GM08714 (cell line): ENCODE results near the gene PIP4K2A.
"Not testable (repeated sequence)": the region's sequence is repeated elsewhere in the genome, so short reads cannot be mapped to it uniquely, and the experiment has no call there.

Source experiments
- H3K4me3 ChIP-seq: fragments of 200-500 bp; sonication (Bioruptor generic); 2 replicates; pipeline ENCODE4 v1.5.1; 2014; ENCODE audit warnings: mild to moderate bottlenecking, low read length, inconsistent platforms
- ZNF274 ChIP-seq: IDR thresholded peaks from 2 replicates; pipeline ENCODE4 v1.6.1; 2012; ENCODE audit warnings: mild to moderate bottlenecking, low read depth, low read length

Gene PIP4K2A

DNA sequence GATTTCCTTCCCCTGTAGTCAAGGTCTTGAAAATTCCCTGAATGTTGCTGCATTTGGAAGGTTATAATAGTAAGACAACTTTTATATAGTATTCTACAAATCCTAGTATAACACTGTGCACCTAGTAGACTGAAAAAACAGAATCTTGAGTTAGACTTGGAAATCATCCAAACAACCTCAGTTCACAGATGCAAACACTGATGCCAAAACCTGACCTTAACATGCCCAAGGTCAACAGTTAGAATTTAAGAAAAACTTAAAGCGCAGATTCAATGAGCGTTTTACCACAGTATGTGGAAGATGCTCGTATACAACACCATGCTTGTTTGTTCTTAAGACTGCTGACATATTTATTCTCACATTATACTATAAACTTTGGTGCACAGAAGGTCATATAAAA is 3.0 kb downstream of the PIP4K2A start:
- no peak for TF ChIP-seq ZNF274
- no peak overlapping the region; the same call in 1 of the 2 replicates for H3K4me3 ChIP-seq

DNA sequence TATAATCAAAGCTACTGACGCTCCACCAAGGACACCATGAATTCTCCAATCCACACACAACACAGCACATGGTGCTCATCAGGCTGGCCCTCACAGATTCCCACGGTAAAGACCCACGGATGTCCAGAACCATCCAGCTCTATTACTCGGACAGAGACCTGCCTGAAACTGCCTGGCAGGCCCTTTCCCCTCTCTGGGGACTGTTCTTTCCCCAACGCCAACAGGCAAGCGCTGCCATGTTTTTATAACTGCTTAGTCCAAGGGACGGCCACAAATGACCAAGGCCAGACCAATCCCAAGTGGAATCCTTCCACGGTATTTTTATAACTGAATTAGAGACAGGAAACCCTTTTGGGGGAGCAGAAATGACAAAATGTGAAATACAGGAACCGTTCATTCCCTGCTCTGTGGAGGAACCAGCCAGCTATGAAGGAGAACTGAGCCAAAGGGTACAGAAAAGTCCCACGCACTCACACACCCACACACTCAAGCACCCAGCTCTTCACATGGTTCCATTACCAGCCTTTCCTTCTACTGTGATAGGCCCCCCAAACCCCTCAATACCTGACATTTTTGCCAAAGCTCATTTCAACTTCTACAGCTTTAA is 4.1 kb downstream of the PIP4K2A start:
- H3K4me3 ChIP-seq = peak overlapping the region; percentile 8; the same call in 1 of the 2 replicates
- TF ChIP-seq ZNF274 = no peak

DNA sequence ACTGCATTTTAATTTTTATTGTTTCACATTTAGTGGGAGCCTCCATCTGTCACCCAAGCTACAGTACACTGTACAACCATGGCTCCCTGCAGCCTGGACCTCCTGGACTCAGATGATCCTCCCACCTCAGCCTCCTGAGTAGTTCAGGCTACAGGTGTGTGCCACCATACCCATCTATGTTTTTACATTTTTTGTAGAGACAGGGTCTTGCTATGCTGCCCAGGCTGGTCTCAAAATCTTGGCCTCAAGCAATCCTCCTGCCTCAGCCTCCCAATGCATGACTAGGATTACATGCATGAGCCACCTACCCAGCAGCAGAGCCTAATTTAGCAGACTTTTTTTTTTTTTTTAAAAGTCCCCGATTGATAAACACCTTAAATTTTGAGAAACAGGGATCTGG is 5.6 kb downstream of the PIP4K2A start:
- no peak for TF ChIP-seq ZNF274
- H3K4me3 ChIP-seq = no peak overlapping the region

DNA sequence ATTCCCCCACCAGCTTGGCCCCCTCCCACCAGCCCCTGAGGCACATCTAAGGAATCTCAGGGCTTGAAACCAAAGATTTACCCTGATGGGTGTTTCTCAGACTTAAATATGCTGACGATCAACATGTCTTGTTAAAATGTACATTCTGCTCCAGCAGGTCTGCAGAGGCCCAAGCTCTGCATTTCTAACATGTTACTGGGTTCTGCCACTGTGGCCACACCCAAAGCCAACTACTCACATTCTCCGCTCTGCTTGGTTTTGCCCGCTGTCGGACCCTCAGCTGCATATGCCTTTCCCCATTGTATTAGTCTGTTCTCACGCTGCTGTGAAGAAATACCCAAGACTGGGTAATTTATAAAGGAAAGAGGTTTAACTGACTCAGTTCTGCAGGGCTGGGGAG is 8.9 kb downstream of the PIP4K2A start:
- no peak for TF ChIP-seq ZNF274
- no peak overlapping the region; the same call in 1 of the 2 replicates for H3K4me3 ChIP-seq

DNA sequence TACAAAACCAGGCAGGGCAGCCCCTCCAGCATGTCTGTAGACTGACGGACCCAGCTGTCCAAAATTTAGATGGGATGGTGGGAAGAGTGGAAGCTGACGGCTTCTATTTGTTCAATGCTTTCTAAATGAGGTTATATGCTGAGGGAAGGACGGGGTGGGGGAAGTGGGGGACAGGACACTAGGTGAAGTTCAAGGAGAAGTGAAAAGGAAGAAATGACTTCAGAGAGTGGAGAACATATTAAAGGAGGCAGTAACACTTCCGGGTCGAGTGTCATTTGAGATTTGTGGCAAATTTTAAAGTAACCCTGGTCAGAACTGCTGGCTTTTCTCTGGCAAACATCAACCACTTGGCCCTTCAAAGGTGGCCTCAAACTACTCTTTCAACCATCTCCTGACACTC is 9.4 kb downstream of the PIP4K2A start:
- TF ChIP-seq ZNF274 = no peak
- H3K4me3 ChIP-seq = peak overlapping the region; percentile 24; the same call in 1 of the 2 replicates

DNA sequence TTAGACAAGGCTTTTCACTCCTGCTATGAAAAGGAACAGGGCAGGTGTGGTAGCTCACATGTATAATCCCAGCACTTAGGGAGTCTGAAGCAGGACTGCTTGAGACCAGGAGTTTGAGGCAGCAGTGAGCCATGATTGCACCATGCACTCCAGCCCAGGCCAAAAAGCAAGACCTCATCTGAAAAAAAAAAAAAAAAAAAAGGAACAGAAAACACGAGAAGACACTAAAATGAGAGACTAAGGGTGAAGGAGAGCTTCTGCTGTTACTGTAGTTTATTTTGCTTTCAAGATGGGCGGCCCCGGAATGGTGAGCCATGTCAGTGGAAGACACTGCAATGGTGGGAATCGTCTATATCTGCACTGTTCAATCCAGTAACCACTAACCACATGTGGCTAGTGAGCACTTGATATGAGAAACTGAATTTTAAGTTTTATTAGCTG is 9.9 kb downstream of the PIP4K2A start:
- no peak for TF ChIP-seq ZNF274
- H3K4me3 ChIP-seq = peak overlapping the region; percentile 24; the same call in 1 of the 2 replicates

DNA sequence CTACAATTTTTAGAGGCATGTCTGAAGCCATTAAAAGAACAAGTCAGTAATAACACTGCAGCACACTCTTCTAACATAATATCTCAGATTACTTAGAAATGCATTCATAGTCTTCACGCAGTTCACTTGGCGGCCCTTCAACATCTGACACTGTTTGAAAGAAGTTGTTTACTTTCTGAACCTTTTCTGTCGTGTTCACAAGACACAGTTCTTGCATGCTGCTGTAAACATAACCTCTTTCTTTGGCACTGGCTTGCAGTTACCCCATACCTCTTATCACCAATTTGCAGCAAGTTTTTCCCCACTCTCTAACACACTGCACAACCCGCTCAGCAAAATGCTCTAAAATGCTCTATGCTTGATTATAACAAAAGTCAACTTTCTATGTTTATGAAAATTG is 12.0 kb downstream of the PIP4K2A start:
- no peak for TF ChIP-seq ZNF274
- no peak overlapping the region for H3K4me3 ChIP-seq

DNA sequence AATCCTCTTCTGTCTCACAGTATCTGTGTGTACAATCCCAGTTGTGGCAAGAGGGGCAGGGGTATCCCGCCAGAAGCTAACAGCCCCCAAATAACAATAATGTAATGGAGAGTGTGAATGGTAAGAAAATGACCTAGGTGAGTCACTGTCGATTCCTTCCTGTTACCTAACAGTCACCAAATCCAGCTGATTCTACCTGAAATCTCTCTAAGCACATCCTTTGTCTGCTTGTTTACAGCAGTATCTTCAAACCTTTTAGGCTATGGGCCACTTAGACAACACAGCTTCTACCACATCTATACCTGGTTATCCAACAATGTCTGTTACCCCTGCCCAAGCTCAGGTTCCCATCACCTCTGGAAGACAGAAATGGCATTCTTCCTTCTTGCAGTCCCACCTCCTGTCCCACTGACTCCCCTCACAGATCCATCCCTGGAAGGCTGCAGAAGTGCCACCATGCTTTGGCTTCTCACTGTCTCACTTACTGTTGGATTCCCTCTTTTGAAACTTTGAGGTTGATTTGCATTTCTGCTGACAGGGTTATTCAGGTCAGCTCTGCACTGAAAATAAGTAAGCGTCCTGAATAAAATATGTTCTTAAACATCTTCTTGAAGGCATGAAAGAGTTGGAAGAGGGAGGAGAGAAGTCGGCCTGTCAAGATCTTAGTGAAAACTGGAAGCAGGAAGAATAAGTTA is 13.1 kb downstream of the PIP4K2A start:
- H3K4me3 ChIP-seq = no peak overlapping the region
- no peak for TF ChIP-seq ZNF274

DNA sequence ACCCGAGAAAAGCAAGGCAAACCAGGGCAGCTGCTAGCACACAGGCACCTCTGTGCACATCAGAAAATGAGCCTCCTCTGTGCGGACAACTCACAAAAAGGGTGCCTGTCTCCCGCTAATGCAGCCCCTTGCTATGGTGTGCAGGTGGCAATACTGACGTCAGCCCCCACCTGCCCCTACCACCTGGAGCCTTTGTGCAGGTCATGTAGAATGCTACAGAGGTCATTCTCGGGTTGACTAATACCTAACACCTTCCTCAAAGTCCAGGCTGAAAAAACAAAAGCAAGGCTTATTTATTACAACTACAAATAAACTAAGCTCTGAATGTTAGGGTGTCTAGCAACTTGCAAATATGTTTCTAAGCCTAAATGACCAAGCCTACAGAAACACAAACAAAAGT is 13.9 kb downstream of the PIP4K2A start:
- no peak for TF ChIP-seq ZNF274
- no peak overlapping the region for H3K4me3 ChIP-seq

DNA sequence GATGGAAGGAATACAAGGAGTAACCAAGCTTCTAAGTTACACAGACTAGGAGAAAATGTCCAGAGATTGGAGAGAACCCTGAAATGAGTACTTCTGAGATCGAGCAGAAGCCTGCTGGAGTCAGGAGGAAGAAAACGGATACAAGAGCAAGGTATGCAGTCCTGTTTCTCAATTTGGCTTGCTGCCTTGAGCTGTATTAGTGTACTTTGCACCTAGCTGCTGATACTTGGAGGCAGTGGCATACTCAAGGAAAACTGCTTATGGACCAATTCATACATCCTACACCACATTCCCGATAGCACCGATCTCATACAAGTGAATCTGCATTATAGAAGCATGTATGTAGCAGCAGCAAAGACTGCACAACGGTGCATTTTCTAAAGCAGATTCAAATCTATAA is 14.4 kb downstream of the PIP4K2A start:
- no peak for TF ChIP-seq ZNF274
- no peak overlapping the region for H3K4me3 ChIP-seq

DNA sequence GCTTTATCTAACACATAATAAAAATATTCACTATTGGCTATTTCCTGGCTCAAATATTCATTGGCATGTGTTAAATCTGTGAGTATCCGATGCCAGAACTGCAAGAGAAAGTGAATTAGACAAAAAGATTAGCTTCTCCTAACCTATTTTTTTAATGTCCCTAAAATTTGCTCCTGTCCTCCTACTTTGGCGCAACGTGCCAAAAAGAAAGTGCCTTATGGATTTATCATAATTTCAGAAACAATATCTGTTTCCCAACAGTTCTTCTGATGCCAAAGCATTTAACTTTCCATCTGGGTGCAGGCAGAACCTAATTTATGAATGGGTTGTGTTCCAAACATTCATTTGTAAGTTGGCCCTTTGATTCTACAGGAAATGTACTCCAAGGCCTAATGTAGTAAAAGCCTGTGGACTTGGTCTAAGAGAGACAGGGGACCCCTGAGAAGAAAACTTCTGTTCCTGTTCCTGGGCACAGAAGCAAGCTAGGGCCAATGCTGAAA is 15.4 kb downstream of the PIP4K2A start:
- TF ChIP-seq ZNF274 = no peak
- H3K4me3 ChIP-seq = no peak overlapping the region

DNA sequence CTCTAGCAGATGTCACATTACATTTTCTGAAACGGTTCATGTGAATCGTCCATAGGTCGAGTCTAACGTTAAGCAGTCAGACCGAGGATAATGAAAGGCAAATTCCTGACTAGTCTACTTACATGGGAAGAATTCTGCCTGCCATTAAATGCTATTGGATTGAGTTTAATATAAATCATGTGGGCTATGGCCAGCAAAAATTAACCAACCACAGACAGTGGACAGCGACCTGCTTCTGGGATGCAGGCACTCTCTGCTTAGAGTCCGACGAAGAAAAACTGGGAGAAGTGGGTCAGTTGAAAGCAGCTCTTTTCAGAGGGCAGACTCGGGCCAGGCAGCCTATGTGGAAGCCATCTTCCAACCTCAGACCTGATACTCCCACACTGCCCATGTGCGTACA is 16.6 kb downstream of the PIP4K2A start:
- no peak for TF ChIP-seq ZNF274
- no peak overlapping the region for H3K4me3 ChIP-seq

DNA sequence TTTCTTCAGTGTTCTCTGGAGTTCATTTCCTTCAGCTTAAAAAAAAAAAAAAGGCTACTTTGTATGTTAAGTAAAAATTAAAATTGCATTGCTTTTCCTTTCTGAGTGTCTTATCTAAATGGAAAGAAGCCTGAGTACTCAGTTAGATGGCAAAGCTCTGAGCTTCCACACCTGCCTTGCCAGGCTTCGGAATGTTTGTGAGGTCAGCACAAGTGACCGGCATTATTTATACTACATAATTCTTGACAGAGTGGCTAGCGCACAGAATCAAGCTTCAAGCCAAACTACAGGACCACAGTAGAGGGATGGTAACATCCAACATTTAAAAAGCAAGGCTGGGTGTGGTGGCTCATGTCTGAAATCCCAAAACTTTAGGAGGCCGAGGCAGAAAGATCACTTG is 17.3 kb downstream of the PIP4K2A start:
- no peak overlapping the region for H3K4me3 ChIP-seq
- TF ChIP-seq ZNF274 = no peak

DNA sequence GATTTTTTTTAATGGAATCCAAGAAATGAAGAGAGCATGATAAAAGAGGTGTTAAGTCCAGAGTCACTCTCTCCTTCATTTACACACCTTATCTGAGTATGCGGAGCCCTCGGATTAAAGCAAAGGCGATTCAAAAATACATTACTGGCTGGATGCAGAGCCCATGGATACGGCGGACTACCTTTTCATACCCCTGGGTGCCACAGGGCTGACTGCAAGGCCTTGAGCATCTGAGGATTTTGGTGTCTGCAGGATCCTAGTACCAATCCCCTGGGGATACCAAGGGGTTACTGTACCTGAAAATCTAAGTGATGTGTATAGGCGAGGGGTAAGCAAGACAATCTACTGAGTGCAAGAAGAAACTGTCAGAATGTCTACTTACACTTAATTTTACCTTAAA is 20.5 kb downstream of the PIP4K2A start:
- H3K4me3 ChIP-seq = peak overlapping the region; percentile 5; the same call in 1 of the 2 replicates
- no peak for TF ChIP-seq ZNF274

DNA sequence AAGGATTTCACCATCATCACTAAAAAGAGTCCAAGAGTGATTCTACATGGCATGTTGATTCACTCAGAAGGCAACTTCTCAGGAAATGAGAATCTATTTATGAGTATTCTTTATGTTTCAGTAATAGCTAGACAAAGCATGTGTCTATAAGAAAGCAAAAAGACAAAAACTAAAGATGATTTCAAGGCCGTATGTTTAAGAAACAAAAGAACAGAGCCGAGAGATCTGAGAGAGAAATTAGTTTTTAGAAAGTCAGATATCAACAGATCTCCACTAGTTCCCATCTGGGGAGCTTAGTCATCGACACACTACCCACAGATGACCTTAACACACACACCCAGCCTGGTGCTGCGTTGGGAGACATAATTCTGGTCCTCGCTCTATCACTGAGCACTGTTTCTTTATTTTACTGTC is 21.0 kb downstream of the PIP4K2A start:
- TF ChIP-seq ZNF274 = no peak

DNA sequence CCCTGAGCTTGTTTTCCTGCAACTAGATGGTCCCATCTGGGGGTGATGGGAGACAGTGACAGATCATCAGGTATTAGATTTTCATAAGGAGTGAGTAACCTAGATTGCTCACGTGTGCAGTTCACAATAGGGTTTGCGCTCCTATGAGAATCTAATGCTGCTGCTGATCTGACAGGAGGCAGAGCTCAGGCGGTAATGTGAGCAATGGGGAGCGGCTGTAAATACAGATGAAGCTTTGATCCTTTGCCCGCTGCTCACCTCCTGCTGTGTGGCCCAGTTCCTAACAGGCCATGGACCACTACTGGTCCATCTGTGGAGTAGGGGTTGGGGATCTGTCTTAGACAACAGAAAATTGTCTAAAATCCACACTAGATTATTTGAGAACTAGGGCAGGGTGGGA is 22.3 kb downstream of the PIP4K2A start:
- H3K4me3 ChIP-seq = not testable (repeated sequence)

More for the DNA sequence above, 21.0 kb downstream of the PIP4K2A start:
- H3K4me3 ChIP-seq = no peak overlapping the region; the same call in 1 of the 2 replicates
